HepG2 (cell line): ENCODE results near the gene HMX1. TPM values are rescaled to one million over a fixed set of nuclear protein-coding genes. Genes with fewer than 3 reads are reported as not detected.

Experiments
- ATAC-seq: fragments of 200-7000 bp; cut with Tn5 transposase; 3 replicates; pipeline ENCODE4 v1.9.1; 2020; ENCODE audit warnings: mild to moderate bottlenecking, moderate library complexity
- BruUV-seq: library from RNA; stranded (reverse); fragments of 400-500 nt; replicated peaks from 2 replicates; lab custom pipeline; 2021; lab: Mats Ljungman, UMichigan
- CTCF ChIA-PET: fragments of 300-600 bp; formaldehyde crosslinking; extraction: SDS; loops from one replicate; lab custom pipeline; 2021; ENCODE audit warnings: low total read pairs, inconsistent platforms, low intra/inter-chr PET ratio; lab: Yijun Ruan, JAX
- POLR2A ChIA-PET: fragments of 350-600 bp; sonication (Branson Sonifier 250); formaldehyde crosslinking; loops from one replicate; lab custom pipeline; 2020; ENCODE audit warnings: antibody characterized with exemption, inconsistent platforms; lab: Yijun Ruan, JAX
- DNase-seq: peaks from one replicate; pipeline ENCODE4 v3.0.0-alpha.2; 2015; ENCODE audit warnings: low spot score
- FAIRE-seq: peaks from 3 replicates; lab custom pipeline; 2011; peaks lifted over from hg19 to GRCh38; lab: Jason Lieb, UNC
- H2AFZ ChIP-seq: one replicate; pipeline ENCODE4 v1.6.1; 2011; ENCODE audit warnings: low read length, inconsistent platforms
- H3K27ac ChIP-seq: fragments of 300-600 bp; 3 replicates; pipeline ENCODE4 v1.8.0; 2011; ENCODE audit warnings: mixed run types, mild to moderate bottlenecking, mixed read lengths, low read length, inconsistent platforms; ENCODE audit not compliant: insufficient read depth; ENCODE audit errors: extremely low read length
- H3K27me3 ChIP-seq, 2 experiments: fragments of 200-600 bp in 1 of 2; 2 replicates in 1 of 2; 3 replicates in 1 of 2; pipeline versions ENCODE4 v1.6.0 to v1.8.0; 2011; ENCODE audit warnings: low read length in 2 of 2, mild to moderate bottlenecking in 2 of 2, moderate library complexity in 2 of 2, inconsistent platforms in 1 of 2; ENCODE audit not compliant: insufficient read depth in 2 of 2, control insufficient read depth in 1 of 2
- H3K36me3 ChIP-seq, 2 experiments: fragments of 200-600 bp in 1 of 2; replicated peaks in 1 of 2; 2 replicates in 1 of 2; 3 replicates in 1 of 2; pipeline versions ENCODE4 v1.5.1 to v1.8.0; 2011; ENCODE audit warnings: low read length in 2 of 2, inconsistent platforms in 1 of 2; ENCODE audit not compliant: insufficient read depth in 2 of 2, control insufficient read depth in 1 of 2
- H3K4me1 ChIP-seq: 2 replicates; pipeline ENCODE4 v1.5.1; 2012; ENCODE audit warnings: low read length, inconsistent platforms; ENCODE audit not compliant: insufficient read depth
- H3K4me2 ChIP-seq: 2 replicates; pipeline ENCODE4 v1.6.0; 2011; ENCODE audit warnings: low read depth, low read length, inconsistent platforms
- H3K4me3 ChIP-seq, 3 experiments: fragments of 200-600 bp in 1 of 3; sonication (generic), shearing (Covaris generic) in 1 of 3; replicated peaks in 1 of 3; 2 replicates each; pipeline ENCODE4 v1.5.1; 2011 to 2016; ENCODE audit warnings: low read length in 3 of 3, inconsistent platforms in 2 of 3, low read depth in 2 of 3, mild to moderate bottlenecking in 2 of 3, control low read depth in 1 of 3, mixed read lengths in 1 of 3; ENCODE audit not compliant: insufficient read depth in 1 of 3
- H3K79me2 ChIP-seq: one replicate; pipeline ENCODE4 v1.6.1; 2011; ENCODE audit warnings: low read length, inconsistent platforms; ENCODE audit not compliant: insufficient read depth
- H3K9ac ChIP-seq: 2 replicates; pipeline ENCODE4 v1.6.0; 2011; ENCODE audit warnings: mild to moderate bottlenecking, low read depth, low read length, inconsistent platforms; ENCODE audit not compliant: insufficient read depth
- H3K9me3 ChIP-seq: 2 replicates; pipeline ENCODE4 v1.5.1; 2012; ENCODE audit warnings: mild to moderate bottlenecking, low read length
- H4K20me1 ChIP-seq: 2 replicates; pipeline ENCODE4 v1.6.0; 2011; ENCODE audit warnings: inconsistent platforms, mild to moderate bottlenecking, low read length, moderate library complexity; ENCODE audit not compliant: insufficient read depth
- ATAD3A ChIP-seq: sonication (generic); formaldehyde crosslinking; IDR thresholded peaks from 2 replicates; pipeline ENCODE4 v1.4.0; 2020; ENCODE audit warnings: missing genetic modification reagents
- EED ChIP-seq: sonication (generic); formaldehyde crosslinking; IDR thresholded peaks from 2 replicates; pipeline ENCODE4 v1.5.0; 2020; ENCODE audit warnings: mild to moderate bottlenecking, missing genetic modification reagents
- FOXC1 ChIP-seq: sonication (generic); formaldehyde crosslinking; IDR thresholded peaks from 2 replicates; pipeline ENCODE4 v1.8.0; 2022; ENCODE audit warnings: mild to moderate bottlenecking, missing genetic modification reagents, borderline replicate concordance
- GATAD1 ChIP-seq: IDR thresholded peaks from 2 replicates; pipeline ENCODE4 v1.6.1; 2016; ENCODE audit warnings: missing genetic modification reagents, missing compliant biosample characterization
- GFI1 ChIP-seq: sonication (generic); formaldehyde crosslinking; IDR thresholded peaks from 2 replicates; pipeline ENCODE4 v1.5.0; 2020; ENCODE audit warnings: missing genetic modification reagents, mild to moderate bottlenecking, borderline replicate concordance
- IRX3 ChIP-seq: sonication (generic); formaldehyde crosslinking; IDR thresholded peaks from 2 replicates; pipeline ENCODE4 v1.8.1; 2023; ENCODE audit warnings: mild to moderate bottlenecking, low read depth, missing genetic modification reagents, borderline replicate concordance
- NFKB2 ChIP-seq: sonication (generic); formaldehyde crosslinking; IDR thresholded peaks from 2 replicates; pipeline ENCODE4 v1.4.0; 2020; ENCODE audit warnings: missing genetic modification reagents, borderline replicate concordance
- ZFY ChIP-seq: sonication (generic); formaldehyde crosslinking; IDR thresholded peaks from 2 replicates; pipeline ENCODE4 v1.4.0; 2020; ENCODE audit warnings: missing genetic modification reagents
- WGBS: methylation state at CpG from one replicate; pipeline ENCODE4 v1.1.6; 2017; ENCODE audit warnings: low lambda C conversion rate; 5-methylcytosine and 5-hydroxymethylcytosine counted together
- in situ Hi-C: cut with HindIII; loops from 2 replicates; pipeline ENCODE4 v1.10.0; 2017; ENCODE audit warnings: low pct_unique_long_range_greater_than_20kb; ENCODE audit not compliant: extremely low pct_ligation_motif_present
- intact Hi-C: fragments of 100-400 bp; cut with micrococcal nuclease; formaldehyde crosslinking; loops from one replicate; pipeline ENCODE4 v1.10.0; 2022; ENCODE audit not compliant: unreplicated experiment
- polyA plus RNA-seq, 8 experiments: library from polyadenylated mRNA; depleted of rRNA in 3 of 8; stranded (reverse) in 7 of 8; unstranded in 1 of 8; fragments of >200 nt; fragmentation: Illumina TruSeq in 4 of 8; extraction: Trizol in 4 of 8; gene quantifications; 2 replicates each; pipeline versions ENCODE4 v1.2.1 to v1.2.3, GENCODE V29; 2011 to 2016; ENCODE audit warnings: low read depth in 4 of 8, missing spikeins in 1 of 8, mixed read lengths in 1 of 8; ENCODE audit not compliant: insufficient read depth in 1 of 8
- total RNA-seq, 5 experiments: library from RNA; depleted of rRNA; stranded (reverse); fragments of >200 nt; fragmentation: Illumina TruSeq; extraction: Trizol; gene quantifications; 2 replicates each; pipeline ENCODE4 v1.2.3, GENCODE V29; 2016; ENCODE audit warnings: low read depth in 1 of 5
- TF ChIP-seq, protein P1 (sequence below): sonication (generic); formaldehyde crosslinking; IDR thresholded peaks from 2 replicates; pipeline ENCODE4 v1.8.0; 2022; ENCODE audit warnings: mild to moderate bottlenecking, missing genetic modification reagents, moderate library complexity
- TF ChIP-seq, protein P2 (sequence below): sonication (generic); formaldehyde crosslinking; IDR thresholded peaks from 2 replicates; pipeline ENCODE4 v1.5.0; 2020; ENCODE audit warnings: missing genetic modification reagents, mild to moderate bottlenecking, borderline replicate concordance
- TF ChIP-seq, protein P3 (sequence below): sonication (generic); formaldehyde crosslinking; conservative IDR thresholded peaks from 2 replicates; pipeline ENCODE4 v1.8.0; 2022; ENCODE audit warnings: mild to moderate bottlenecking, moderate library complexity, missing genetic modification reagents
- TF ChIP-seq, protein P4 (sequence below): sonication (generic); formaldehyde crosslinking; IDR thresholded peaks from 2 replicates; pipeline ENCODE4 v1.5.0; 2020; ENCODE audit warnings: missing genetic modification reagents, mild to moderate bottlenecking, borderline replicate concordance
- TF ChIP-seq, protein P5 (sequence below): sonication (generic); formaldehyde crosslinking; IDR thresholded peaks from 2 replicates; pipeline ENCODE4 v1.5.0; 2020; ENCODE audit warnings: mild to moderate bottlenecking, missing genetic modification reagents

Gene HMX1
- total and polyA plus RNA-seq, 2 of the 13 experiments (the other 11 are each of a cell fraction or from before 2014, with no cell fraction given), result not detected

DNA sequence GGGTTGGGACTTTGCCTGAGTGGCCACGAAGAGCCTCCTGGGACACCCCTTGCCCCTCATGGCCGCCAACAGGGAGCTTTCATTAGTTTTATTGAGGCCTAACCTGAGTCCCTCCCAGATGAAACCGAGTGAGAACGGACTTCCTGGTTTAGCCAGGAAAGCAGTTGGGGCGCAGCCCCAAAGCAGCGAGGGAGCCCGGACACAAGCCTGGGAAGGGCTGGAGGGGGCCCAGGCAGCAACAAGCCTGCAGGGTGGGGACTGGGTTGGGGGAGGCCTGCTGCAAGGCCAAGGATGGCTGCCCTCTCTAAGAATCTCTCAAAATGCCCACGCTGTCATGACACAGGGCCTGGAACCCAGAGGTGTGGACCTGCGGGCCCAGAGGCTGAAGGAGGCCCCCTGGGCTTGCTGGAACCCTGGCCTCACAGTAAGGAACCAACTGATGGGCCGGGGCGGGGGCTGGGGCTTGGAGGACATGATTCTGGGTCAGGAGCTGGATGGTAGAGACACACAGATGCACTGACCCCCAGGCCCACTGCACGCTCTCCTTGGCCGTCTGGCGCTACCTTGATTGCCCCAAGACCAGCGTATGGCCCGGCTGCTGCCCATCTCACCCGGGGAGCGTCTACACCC lies 5.8 kb downstream of the HMX1 start:
- no TSS peak for BruUV-seq
- peaks cover 5 to 76% of the 10 kb centered on the region in 2 experiments; a peak in 3 of 5 replicates for H3K27me3 ChIP-seq

More for the DNA sequence above, 5.8 kb downstream of the HMX1 start:
- POLR2A ChIA-PET, result no interaction called here
- H3K4me2 ChIP-seq, result no peak overlapping the region
- CTCF ChIA-PET, result no interaction called here
- H3K4me3 ChIP-seq, result no peak overlapping the region
- H2AFZ ChIP-seq, result no peak overlapping the region
- no peaks in the 10 kb centered on the region for H3K36me3 ChIP-seq
- TF ChIP-seq, protein P1, sequence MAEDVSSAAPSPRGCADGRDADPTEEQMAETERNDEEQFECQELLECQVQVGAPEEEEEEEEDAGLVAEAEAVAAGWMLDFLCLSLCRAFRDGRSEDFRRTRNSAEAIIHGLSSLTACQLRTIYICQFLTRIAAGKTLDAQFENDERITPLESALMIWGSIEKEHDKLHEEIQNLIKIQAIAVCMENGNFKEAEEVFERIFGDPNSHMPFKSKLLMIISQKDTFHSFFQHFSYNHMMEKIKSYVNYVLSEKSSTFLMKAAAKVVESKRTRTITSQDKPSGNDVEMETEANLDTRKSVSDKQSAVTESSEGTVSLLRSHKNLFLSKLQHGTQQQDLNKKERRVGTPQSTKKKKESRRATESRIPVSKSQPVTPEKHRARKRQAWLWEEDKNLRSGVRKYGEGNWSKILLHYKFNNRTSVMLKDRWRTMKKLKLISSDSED (CRISPR knock-in tag), result no peak
- TF ChIP-seq EED (CRISPR knock-in tag) (no peak), GFI1 (CRISPR knock-in tag) (no peak), ZFY (CRISPR knock-in tag) (no peak), NFKB2 (CRISPR knock-in tag) (no peak), FOXC1 (CRISPR knock-in tag) (no peak), IRX3 (CRISPR knock-in tag) (no peak), ATAD3A (CRISPR knock-in tag) (no peak), GATAD1 (no peak)
- TF ChIP-seq, protein P2, sequence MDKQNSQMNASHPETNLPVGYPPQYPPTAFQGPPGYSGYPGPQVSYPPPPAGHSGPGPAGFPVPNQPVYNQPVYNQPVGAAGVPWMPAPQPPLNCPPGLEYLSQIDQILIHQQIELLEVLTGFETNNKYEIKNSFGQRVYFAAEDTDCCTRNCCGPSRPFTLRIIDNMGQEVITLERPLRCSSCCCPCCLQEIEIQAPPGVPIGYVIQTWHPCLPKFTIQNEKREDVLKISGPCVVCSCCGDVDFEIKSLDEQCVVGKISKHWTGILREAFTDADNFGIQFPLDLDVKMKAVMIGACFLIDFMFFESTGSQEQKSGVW (CRISPR knock-in tag), result no peak
- TF ChIP-seq, protein P3, sequence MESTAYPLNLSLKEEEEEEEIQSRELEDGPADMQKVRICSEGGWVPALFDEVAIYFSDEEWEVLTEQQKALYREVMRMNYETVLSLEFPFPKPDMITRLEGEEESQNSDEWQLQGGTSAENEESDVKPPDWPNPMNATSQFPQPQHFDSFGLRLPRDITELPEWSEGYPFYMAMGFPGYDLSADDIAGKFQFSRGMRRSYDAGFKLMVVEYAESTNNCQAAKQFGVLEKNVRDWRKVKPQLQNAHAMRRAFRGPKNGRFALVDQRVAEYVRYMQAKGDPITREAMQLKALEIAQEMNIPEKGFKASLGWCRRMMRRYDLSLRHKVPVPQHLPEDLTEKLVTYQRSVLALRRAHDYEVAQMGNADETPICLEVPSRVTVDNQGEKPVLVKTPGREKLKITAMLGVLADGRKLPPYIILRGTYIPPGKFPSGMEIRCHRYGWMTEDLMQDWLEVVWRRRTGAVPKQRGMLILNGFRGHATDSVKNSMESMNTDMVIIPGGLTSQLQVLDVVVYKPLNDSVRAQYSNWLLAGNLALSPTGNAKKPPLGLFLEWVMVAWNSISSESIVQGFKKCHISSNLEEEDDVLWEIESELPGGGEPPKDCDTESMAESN (CRISPR knock-in tag), result no peak
- TF ChIP-seq, protein P4, sequence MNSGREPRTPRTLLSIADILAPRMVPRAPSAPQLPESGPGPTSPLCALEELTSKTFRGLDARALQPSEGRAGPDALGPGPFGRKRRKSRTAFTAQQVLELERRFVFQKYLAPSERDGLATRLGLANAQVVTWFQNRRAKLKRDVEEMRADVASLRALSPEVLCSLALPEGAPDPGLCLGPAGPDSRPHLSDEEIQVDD (CRISPR knock-in tag), result no peak
- TF ChIP-seq, protein P5, sequence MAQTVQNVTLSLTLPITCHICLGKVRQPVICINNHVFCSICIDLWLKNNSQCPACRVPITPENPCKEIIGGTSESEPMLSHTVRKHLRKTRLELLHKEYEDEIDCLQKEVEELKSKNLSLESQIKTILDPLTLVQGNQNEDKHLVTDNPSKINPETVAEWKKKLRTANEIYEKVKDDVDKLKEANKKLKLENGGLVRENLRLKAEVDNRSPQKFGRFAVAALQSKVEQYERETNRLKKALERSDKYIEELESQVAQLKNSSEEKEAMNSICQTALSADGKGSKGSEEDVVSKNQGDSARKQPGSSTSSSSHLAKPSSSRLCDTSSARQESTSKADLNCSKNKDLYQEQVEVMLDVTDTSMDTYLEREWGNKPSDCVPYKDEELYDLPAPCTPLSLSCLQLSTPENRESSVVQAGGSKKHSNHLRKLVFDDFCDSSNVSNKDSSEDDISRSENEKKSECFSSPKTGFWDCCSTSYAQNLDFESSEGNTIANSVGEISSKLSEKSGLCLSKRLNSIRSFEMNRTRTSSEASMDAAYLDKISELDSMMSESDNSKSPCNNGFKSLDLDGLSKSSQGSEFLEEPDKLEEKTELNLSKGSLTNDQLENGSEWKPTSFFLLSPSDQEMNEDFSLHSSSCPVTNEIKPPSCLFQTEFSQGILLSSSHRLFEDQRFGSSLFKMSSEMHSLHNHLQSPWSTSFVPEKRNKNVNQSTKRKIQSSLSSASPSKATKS, result no peak
- H3K9ac ChIP-seq, result no peak overlapping the region
- intact Hi-C loops, result no loop called here
- DNase-seq (no peak), FAIRE-seq (no peak), ATAC-seq (no peak)
- no peaks in the 10 kb centered on the region for H3K4me1 ChIP-seq
- WGBS, result 7% methylated on average over 3 of the region's 18 CpGs
- H3K9me3 ChIP-seq, result no peaks in the 10 kb centered on the region
- no peak overlapping the region for H3K27ac ChIP-seq
- no peaks in the 10 kb centered on the region for H4K20me1 ChIP-seq
- in situ Hi-C loops, result no loop called here
- H3K79me2 ChIP-seq, result no peaks in the 10 kb centered on the region
